Measurements from ENCODE around the gene CCDC59. TPM values are rescaled to one million over a fixed set of nuclear protein-coding genes. Genes with fewer than 3 reads are reported as not detected.
A peak's percentile ranks its signal among the peaks of the same experiment; 100 is the strongest.
"Not testable (repeated sequence)": the region's sequence is repeated elsewhere in the genome, so short reads cannot be mapped to it uniquely, and the experiment has no call there.

Gene CCDC59
- 10 to 100 TPM; 43.5 to 53.4 TPM for total RNA-seq

- H3K36me3 Mint-ChIP-seq (ENCODE audit: low read depth): peaks cover 28% of the 10 kb centered on the region
- H3K4me1 Mint-ChIP-seq: peaks cover 38% of the 10 kb centered on the region
- H3K9me3 Mint-ChIP-seq: peaks cover 6% of the 10 kb centered on the region
- peak within 1 kb of the TSS; percentile 99 for H3K27ac Mint-ChIP-seq
- DNase-seq: peak; percentile 97
- ChIA-PET CTCF (interaction anchor here (0.8 to 3.6 kb wide), 12 partner anchors 9 to 326 kb away, joined by 3 to 28 read pairs (median 4); no protein-coding TSS in a partner anchor), POLR2A (no interaction called here)
- peak within 1 kb of the TSS; percentile 91 for H3K4me3 Mint-ChIP-seq
- H3K27me3 Mint-ChIP-seq: no peaks in the 10 kb centered on the region
Observed at GRCh38 chr12:82358200-82359114, at the start of gene CCDC59, which contains the start of gene METTL25. Gene CCDC59, minus strand, starts transcription at chr12:82358387. Its CDS starts 11 bp downstream, at chr12:82358376. Gene METTL25, plus strand, starts transcription at chr12:82358529. Its CDS starts 37 bp downstream, at chr12:82358566.

- Mint-ChIP-seq H3K27me3 (no peaks in the 10 kb centered on the region), H3K4me1 (no peaks in the 10 kb centered on the region), H3K4me3 (no peak overlapping the region), H3K9me3 (no peaks in the 10 kb centered on the region), H3K36me3 (ENCODE audit: low read depth) (no peaks in the 10 kb centered on the region), H3K27ac (no peak overlapping the region)
- ChIA-PET CTCF (interaction anchor here (1.1 kb wide), 1 partner anchor 49 kb away, joined by 4 read pairs; the partner anchor contains the start of genes CCDC59 and METTL25), POLR2A (no interaction called here)
- DNase-seq: no peak
Observed at GRCh38 chr12:82407481-82407880, 49.3 kb upstream of the CCDC59 start.

GRCh38 chr12:82406651-82407050 lies 48.5 kb upstream of the CCDC59 start:
- Mint-ChIP-seq H3K36me3 (ENCODE audit: low read depth) (no peaks in the 10 kb centered on the region), H3K27ac (no peak overlapping the region), H3K9me3 (no peaks in the 10 kb centered on the region), H3K4me3 (no peak overlapping the region), H3K4me1 (no peaks in the 10 kb centered on the region), H3K27me3 (no peaks in the 10 kb centered on the region)
- DNase-seq: no peak
- POLR2A ChIA-PET: no interaction called here
- CTCF ChIA-PET: interaction anchor here (0.7 kb wide), 2 partner anchors 210 to 598 kb away, joined by 3 to 4 read pairs; no protein-coding TSS in a partner anchor

- no peak overlapping the region for H3K27ac Mint-ChIP-seq
- H3K36me3 Mint-ChIP-seq (ENCODE audit: low read depth): peaks cover 1% of the 10 kb centered on the region
- POLR2A ChIA-PET: no interaction called here
Observed at GRCh38 chr12:82400819-82401218, 42.6 kb upstream of the CCDC59 start.

DNA sequence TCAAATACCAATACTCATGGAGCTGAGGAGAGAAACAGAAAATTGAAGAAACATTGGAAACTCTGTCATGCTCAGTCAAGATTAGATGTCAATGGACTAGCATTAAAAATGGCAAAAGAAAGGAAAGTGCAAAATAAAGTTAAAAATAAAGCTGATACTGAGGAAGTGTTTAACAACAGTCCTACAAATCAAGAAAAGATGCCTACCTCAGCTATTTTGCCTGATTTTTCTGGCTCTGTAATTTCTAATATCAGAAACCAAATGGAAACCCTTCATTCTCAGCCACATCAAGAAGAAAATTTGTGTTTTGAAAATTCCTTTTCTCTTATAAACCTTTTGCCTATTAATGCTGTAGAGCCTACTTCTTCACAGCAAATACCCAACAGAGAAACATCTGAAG lies 40.7 kb upstream of the CCDC59 start:
- Mint-ChIP-seq H3K9me3 (no peaks in the 10 kb centered on the region), H3K4me3 (no peak overlapping the region), H3K27me3 (no peaks in the 10 kb centered on the region), H3K27ac (no peak overlapping the region), H3K4me1 (no peaks in the 10 kb centered on the region), H3K36me3 (ENCODE audit: low read depth) (peaks cover 1% of the 10 kb centered on the region)
- DNase-seq: no peak
- ChIA-PET CTCF (interaction anchor here (1.6 to 1.7 kb wide), 2 partner anchors 9 to 40 kb away, joined by 3 to 7 read pairs; partner anchors contain the start of genes CCDC59 and METTL25), POLR2A (no interaction called here)

More at GRCh38 chr12:82400819-82401218, 42.6 kb upstream of the CCDC59 start:
- Mint-ChIP-seq H3K9me3 (no peaks in the 10 kb centered on the region), H3K4me3 (no peak overlapping the region), H3K4me1 (no peaks in the 10 kb centered on the region), H3K27me3 (no peaks in the 10 kb centered on the region)
- CTCF ChIA-PET: no interaction called here
- no peak for DNase-seq

GRCh38 chr12:82383930-82384552 lies 25.9 kb upstream of the CCDC59 start:
- CTCF ChIA-PET: no interaction called here
- Mint-ChIP-seq H3K4me1 (no peaks in the 10 kb centered on the region), H3K36me3 (ENCODE audit: low read depth) (no peaks in the 10 kb centered on the region), H3K27ac (no peak overlapping the region), H3K27me3 (no peaks in the 10 kb centered on the region), H3K4me3 (no peak overlapping the region), H3K9me3 (no peaks in the 10 kb centered on the region)
- POLR2A ChIA-PET: no interaction called here
- DNase-seq: no peak

DNA sequence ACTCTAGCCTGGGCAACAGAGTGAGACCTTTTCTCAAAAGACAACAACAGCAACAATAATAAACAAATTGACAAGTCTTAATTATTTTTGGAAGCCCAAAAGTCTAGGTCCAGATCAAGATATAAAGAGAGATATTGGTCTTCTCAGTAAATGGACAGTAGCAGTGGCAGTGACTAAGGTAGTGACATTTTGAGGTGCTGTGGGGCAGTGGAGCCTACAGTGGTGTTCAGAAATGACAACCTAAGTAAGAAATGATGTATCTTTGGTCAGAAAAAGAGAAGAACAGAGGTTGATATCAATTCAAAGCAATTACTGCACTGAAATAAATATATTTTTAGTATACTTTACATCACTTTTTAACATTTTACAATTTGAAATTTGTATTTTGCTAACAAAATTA lies 20.8 kb upstream of the CCDC59 start:
- ChIA-PET POLR2A (no interaction called here), CTCF (no interaction called here)
- H3K4me1 Mint-ChIP-seq: no peaks in the 10 kb centered on the region
- peaks cover 6% of the 10 kb centered on the region for H3K36me3 Mint-ChIP-seq (ENCODE audit: low read depth)
- no peak for DNase-seq
- H3K27ac Mint-ChIP-seq: no peak overlapping the region
- no peak overlapping the region for H3K4me3 Mint-ChIP-seq
- peaks cover 2% of the 10 kb centered on the region for H3K9me3 Mint-ChIP-seq
- H3K27me3 Mint-ChIP-seq: no peaks in the 10 kb centered on the region

DNA sequence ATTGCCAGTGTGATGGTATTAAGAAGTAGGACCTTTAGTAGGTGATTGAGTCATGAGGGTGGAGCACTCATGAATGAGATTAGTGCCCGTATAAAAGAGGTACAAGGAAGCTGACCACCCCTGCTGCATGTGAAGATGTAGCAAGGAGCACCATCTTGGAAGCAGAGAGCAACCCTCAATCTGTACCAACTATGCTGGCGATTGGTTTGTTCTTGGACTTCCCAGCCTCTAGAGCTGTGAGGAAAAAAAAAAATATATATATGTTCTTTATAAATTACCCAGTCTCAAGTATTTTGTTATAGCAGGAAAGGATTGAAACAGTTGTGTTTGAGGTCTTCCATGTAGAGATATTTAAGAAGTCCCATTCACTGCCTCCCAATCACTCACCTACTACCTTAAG lies 17.0 kb upstream of the CCDC59 start:
- peaks cover 12% of the 10 kb centered on the region for H3K36me3 Mint-ChIP-seq (ENCODE audit: low read depth)
- H3K4me3 Mint-ChIP-seq: no peak overlapping the region
- H3K27me3 Mint-ChIP-seq: no peaks in the 10 kb centered on the region
- ChIA-PET CTCF (interaction anchor here (4.2 kb wide), 1 partner anchor 17 kb away, joined by 15 read pairs; the partner anchor contains the start of genes CCDC59 and METTL25), POLR2A (no interaction called here)
- H3K27ac Mint-ChIP-seq: no peak overlapping the region
- H3K4me1 Mint-ChIP-seq: no peaks in the 10 kb centered on the region
- peaks cover 8% of the 10 kb centered on the region for H3K9me3 Mint-ChIP-seq
- no peak for DNase-seq

DNA sequence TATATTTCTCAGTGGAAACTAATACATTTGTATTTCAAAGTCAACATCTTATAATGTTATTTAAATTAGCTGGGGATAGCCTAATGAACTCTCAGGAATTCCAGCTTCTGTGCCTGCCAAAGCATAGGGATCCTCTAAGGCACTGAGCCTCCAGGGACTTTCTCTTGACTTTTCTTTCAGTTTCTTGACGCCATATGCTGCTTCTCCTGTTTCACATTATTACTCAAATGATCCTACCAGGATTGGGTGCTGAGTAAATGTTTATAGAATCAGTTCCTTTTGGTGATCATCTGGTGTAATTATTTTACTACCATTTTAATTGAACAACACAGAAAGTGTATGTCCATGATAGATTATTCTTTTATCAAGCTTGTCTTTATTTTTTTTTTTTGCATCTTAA lies 8.0 kb upstream of the CCDC59 start:
- DNase-seq: no peak
- ChIA-PET POLR2A (no interaction called here), CTCF (no interaction called here)
- Mint-ChIP-seq H3K27me3 (no peaks in the 10 kb centered on the region), H3K36me3 (ENCODE audit: low read depth) (peaks cover 9% of the 10 kb centered on the region), H3K4me1 (no peaks in the 10 kb centered on the region), H3K27ac (no peak overlapping the region), H3K4me3 (no peak overlapping the region), H3K9me3 (no peaks in the 10 kb centered on the region)

- ChIA-PET CTCF (no interaction called here), POLR2A (no interaction called here)
- H3K4me3 Mint-ChIP-seq: no peak overlapping the region
- H3K27ac Mint-ChIP-seq: no peak overlapping the region
- H3K9me3 Mint-ChIP-seq: peaks cover 6% of the 10 kb centered on the region
- no peak for DNase-seq
- H3K4me1 Mint-ChIP-seq: peaks cover 13% of the 10 kb centered on the region
- H3K36me3 Mint-ChIP-seq (ENCODE audit: low read depth): peaks cover 6% of the 10 kb centered on the region
- H3K27me3 Mint-ChIP-seq: no peaks in the 10 kb centered on the region
Observed at GRCh38 chr12:82363990-82364389, 5.8 kb upstream of the CCDC59 start.

GRCh38 chr12:82361461-82361915 lies 3.3 kb upstream of the CCDC59 start:
- POLR2A ChIA-PET: no interaction called here
- Mint-ChIP-seq H3K4me3 (no peak overlapping the region), H3K27me3 (no peaks in the 10 kb centered on the region), H3K36me3 (ENCODE audit: low read depth) (peaks cover 12% of the 10 kb centered on the region), H3K4me1 (peaks cover 25% of the 10 kb centered on the region), H3K27ac (no peak overlapping the region), H3K9me3 (peaks cover 6% of the 10 kb centered on the region)
- CTCF ChIA-PET: no interaction called here
- DNase-seq: no peak

- H3K9me3 Mint-ChIP-seq, H3K27me3 Mint-ChIP-seq, H3K4me3 Mint-ChIP-seq, H3K27ac Mint-ChIP-seq, DNase-seq, POLR2A ChIA-PET, CTCF ChIA-PET: not testable (repeated sequence)
- Mint-ChIP-seq H3K4me1 (peaks cover 31% of the 10 kb centered on the region), H3K36me3 (ENCODE audit: low read depth) (peaks cover 17% of the 10 kb centered on the region)
Observed at GRCh38 chr12:82360834-82361233, 2.6 kb upstream of the CCDC59 start.

- Mint-ChIP-seq H3K27me3 (no peaks in the 10 kb centered on the region), H3K27ac (peak overlapping the region; percentile 99), H3K4me1 (peaks cover 38% of the 10 kb centered on the region), H3K4me3 (peak overlapping the region; percentile 91), H3K9me3 (peaks cover 6% of the 10 kb centered on the region), H3K36me3 (ENCODE audit: low read depth) (peaks cover 26% of the 10 kb centered on the region)
- CTCF ChIA-PET: interaction anchor here (1.1 to 3.6 kb wide), 6 partner anchors 10 to 317 kb away, joined by 3 to 28 read pairs (median 9); no protein-coding TSS in a partner anchor
- POLR2A ChIA-PET: no interaction called here
- DNase-seq: no peak
Observed at GRCh38 chr12:82359115-82359478, 910 bp upstream of the CCDC59 start.

All from activated CD4-positive, alpha-beta T cell treated with anti-CD3 and anti-CD28 coated beads, Interleukin-2, amount 10 ng/mL, durations not matched to agents 7 days and 5 days (primary cell).